ENCODE data around the gene MLLT3.

Gene MLLT3

DNA sequence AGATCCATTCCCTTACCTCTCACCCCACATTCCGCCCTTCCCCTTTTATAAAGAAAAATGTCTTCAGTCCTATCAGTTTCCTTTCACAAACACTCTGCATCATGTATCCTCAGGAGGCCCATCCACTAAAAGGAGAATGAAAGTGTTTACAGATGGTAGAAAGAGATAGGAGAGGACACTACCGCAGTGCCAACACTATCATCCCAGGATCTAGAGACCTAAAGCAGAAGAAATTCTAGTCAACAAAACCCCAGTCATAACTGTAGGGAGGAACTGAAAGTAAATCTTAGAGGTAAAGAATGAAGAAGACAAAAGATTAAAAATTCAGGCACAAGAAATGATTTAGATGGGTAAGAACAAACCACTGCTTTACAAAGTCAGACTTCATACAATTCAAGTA, 114.1 kb downstream of the MLLT3 start:
- DNase-seq: no peak

DNA sequence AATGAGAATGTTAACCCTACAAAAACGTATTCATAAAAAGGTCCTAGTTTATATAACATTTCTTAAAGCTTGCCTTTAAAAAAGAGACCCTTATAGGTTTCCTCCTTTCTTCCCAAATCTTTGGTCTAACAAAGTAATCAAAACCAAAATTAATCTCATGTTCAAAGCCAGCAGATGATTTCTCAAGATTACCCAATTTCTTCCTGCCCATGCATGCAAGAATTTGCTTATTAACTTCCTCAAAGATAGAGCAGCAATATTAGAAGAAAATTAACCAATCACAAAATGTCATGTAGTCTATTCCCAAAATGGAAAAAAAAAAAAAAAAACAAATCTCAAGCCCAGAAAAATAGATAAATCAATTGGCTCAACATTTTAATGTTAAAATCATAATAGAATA, 114.9 kb downstream of the MLLT3 start:
- no peak for DNase-seq

DNA sequence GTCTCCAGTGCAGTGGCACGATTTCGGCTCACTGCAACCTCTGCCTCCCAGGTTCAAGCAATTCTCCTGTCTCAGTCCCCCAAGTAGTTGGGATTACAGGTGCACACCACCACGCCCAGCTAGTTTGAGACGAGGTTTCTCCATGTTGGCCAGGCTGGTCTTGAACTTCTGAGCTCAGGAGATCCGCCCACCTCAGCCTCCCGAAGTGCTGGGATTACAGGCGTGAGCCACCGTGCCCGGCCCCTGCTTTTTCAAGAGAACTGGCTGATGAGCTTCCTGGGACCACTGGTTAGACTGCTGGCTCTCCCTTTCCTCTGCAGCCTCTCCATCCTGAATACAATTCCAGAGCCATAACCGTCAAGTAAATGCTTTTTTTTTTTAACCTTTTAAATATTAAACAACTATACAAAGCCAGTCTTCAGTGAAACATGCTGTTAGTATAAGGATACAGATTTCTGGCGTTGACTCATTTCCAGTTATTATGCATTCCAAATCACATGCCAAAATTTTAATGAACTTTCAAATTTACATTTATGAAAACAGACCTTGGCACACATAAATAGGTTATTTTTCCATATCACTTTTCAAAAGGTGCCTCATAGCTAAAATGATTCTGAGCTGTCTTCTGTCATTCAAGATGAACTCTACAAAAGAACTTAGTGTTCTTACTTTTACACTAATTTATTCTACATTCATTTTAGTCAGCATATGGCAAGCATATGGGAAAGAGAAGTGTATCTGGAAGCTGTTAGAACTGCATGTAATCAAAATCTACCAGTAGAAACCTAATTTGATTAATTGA, 116.0 kb downstream of the MLLT3 start:
- DNase-seq: peak in 1 of 2 experiments; percentile 40

DNA sequence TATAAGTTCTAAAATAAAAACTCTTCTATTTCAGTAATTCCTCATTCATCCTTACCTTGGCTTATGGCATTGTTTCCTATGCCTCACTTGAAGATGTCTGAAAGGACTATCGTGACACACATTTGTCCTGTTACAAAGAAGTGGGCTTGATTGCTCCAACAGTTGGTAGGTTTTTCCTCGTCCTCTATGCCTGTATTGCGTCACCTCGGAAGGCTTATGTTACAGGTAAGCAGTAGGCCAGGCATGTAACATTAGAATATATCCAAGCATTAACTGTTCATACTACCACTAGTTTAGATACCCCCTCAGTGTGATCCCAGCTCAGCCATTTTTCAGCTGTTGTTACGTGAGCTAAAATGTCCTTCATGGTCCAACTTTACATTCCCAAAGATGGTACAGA, 116.7 kb downstream of the MLLT3 start:
- DNase-seq: no peak

DNA sequence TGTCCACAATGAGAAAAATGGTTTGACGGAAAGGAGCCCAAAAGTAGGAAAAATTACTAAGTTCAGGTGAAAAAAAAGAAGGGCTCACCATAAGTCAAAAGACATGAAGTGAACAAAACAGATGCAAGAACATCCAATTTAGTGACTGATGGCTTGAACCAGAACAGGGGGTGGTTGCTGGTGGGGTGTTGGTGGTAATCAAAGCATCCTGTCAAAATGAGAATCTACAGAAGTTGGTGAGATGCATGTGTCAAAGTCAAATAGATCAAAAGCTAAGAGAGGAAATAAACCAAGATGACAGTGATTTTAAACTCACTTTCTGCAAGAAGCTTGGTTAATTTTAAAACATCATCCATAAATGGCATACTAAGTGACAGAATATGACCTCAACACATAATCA, 117.4 kb downstream of the MLLT3 start:
- no peak for DNase-seq

DNA sequence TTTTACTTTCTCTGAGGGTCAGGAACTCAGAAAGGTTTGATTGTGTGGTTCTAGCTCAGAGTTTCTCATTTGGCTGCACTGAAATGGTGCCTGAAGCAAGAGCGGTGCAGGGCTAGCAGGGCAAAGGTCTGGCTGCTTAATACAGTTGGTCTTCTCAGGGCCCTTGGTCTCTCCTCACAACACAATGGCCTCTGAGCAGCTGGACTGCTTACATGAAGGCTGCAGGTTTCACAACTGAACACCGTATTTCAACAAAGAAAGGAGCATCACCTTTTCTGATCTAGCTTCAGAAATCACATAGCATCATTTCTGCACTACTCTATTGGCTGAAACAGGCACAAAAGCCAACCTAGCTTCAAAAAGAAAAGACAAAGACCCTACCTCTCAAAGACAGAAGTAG, 122.2 kb downstream of the MLLT3 start:
- DNase-seq: no peak

DNA sequence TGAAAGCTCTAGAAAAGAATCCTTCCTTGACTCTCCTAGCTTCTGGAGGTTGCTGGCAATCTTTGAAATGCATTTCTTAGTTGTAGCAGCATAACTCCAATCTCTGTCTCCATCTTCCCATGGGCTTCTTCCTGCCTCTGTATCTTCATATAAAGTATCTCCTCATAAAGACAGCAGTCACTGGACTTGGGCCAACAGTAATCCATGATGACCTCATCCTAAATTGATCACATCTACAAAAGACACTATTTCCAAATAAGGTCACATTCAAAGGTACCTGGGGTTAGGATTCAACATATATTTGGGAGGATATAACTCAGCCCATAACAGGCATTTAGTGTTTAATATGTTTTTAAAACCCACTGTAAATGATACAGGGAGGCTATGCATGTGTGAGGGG, 123.3 kb downstream of the MLLT3 start:
- peak in 1 of 2 experiments; percentile 9 for DNase-seq

DNA sequence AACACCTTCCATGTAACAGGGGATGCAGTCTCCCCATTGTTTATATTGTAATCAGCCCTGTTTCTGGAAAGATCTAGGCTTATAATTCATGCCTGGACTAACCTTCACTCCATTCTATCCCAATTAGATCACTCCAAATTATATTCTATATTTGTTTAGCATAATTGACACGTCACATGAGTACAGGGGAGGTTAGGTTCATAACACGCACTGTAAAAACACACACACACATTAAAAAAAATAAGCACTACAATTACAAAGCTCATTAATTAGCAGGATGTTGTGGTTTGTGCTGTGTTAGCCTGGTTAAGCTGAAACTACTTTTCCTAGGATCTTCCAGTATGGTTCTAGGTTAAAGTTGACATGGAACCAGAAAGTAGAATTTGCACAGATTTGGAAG, 126.0 kb downstream of the MLLT3 start:
- DNase-seq: no peak

DNA sequence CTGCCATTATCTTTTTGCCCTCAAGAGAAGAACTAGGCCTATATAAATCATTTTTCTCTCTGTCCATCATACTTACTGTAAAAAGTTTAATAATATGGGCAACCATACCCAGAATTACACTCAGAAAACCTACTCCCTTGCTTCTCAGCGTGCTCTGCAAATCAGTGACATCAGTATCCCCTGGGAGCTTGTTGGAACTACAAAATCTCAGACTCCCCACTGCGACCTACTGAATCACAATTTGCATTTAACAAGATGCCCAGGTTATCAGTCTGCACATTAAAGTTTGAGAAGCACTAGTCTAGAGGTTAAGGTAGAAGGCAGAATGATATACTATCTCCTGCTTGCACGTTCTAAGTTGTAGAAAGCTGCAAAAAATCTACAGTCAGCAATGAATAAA, 127.2 kb downstream of the MLLT3 start:
- DNase-seq: no peak

DNA sequence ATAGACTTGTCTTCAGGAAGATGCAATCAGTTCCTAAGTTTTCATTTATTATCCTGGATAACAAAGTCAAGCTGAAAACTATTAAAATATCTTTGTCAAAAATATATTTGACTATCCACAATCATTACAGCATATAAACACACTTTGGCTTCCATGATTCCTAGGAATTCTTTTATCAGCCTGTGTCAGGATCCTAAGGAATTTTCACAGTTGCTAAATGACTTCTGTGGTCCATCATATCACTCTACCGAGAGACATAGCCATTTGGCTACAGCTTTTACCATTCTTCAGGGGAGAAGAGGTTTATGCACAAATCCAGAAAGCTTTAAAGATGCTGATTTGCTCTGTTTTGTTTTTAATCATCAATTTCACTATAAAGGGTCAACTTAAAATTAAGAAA, 128.3 kb downstream of the MLLT3 start:
- DNase-seq: no peak

DNA sequence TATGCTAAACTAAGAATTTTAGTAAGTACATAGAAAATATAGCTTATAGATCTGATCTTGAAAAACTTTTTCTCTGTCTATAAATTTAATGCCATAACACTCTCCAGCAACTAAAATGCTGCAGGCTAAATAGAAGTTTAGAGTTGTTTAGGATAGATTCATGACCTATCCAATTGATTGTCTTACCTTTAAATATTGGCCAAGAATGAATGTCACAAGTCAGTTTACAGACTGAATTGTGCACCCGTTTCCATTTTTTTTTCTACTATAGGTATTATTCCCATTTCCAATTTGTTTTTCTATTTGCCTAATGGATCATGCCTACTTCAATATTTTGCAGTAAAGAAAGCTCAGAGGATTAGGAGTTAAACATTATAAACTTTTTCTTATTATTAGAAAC, 129.5 kb downstream of the MLLT3 start:
- no peak for DNase-seq

DNA sequence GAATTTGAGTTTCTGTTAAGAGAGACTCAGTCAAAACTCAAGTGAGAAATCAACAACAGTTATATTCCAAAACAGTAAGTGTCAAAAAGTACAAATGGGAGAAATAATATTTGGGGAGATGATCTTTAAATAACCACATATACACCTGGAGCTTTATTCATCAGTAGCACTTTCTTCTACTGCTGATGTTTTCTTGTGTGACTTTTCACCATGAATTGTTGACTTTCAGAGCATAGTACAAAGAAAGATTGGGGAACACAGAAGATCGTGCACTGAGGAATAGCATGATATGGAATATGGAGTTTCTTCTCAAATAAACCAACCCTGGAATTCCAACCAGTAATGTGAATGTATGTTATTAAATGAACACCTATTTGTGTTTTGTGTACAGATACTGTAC, 130.7 kb downstream of the MLLT3 start:
- DNase-seq: no peak

DNA sequence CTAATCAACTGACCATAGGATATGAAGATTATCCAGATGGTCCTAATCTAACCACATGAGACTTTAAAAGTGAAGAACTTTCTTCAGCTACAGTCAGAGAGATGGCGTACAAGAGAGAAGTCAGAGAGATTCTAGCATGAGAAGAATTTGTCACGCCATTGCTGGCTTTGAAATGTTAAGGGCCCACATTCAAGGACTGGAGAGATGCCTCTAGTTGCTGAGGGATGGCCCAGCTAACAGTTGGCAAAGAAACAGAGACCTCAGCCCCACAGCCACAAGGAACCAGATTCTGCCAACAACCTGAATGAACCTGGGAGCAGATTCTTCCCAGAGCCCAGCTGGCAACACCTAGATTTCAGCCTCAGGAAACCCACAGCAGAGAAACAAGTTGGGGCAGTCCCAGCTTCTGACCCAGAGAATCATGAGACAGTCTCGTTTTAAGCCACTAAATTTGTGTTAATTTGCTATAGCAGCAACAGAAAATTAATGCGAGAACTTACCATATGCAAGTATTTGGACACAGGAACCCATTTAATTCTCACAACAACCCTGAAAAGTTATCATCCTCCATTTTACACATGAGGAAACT, 132.0 kb downstream of the MLLT3 start:
- no peak for DNase-seq

DNA sequence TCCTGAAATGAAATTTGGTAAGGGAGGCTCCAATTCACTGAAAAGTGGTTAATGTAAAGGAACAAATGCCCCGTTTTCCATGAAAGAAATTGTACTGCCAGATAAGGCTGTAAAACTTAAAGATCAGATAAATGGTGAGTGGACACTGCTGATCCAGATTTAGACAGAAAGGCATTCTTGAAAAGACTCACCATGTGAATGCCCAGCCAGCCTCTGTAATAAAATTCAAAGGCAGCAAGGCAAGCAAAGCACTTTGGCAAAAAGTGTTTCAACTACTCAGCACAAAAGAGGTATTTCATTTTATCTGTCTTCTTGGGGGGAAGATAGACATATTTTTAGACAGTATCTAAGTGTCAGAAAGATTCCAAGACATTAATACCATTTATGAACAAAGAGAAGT, 133.6 kb downstream of the MLLT3 start:
- no peak for DNase-seq

DNA sequence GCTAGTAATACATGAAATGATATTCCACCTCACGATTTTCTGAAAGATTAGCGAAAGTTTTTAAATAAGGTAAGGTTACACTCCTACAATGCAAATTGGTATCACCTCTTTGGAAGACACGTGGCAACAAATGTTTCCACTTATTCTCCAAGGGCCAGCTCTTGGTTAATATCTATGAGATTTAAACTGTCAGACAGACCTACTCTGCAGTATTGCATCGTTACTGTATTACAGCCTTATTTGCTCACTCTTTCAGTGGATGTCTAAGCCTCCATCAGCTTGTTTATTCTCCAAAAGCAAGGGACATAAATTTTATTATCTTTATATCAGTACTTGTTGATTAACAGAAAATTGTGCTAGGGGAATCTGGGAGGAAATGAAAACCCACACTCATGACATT, 135.7 kb downstream of the MLLT3 start:
- DNase-seq: peak; percentile 15 to 31

DNA sequence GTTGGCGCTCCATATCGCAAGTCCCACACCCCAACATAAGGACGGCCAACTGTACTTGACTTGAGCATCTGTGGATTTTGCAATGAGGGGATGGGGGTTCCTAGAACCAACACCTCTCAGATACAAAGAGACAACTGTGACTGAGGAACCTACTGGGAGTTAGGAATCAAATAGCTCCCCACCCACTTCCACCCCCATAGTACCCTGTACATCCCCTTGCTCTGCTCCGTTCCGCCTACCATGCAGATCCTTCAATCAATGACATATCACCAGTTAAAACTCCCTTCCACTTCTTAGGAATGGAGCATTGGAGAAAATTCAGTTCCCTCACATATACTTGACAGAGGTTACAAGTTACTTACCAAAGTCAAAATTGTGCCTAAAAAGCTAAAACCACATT, 140.9 kb downstream of the MLLT3 start:
- DNase-seq: no peak

DNA sequence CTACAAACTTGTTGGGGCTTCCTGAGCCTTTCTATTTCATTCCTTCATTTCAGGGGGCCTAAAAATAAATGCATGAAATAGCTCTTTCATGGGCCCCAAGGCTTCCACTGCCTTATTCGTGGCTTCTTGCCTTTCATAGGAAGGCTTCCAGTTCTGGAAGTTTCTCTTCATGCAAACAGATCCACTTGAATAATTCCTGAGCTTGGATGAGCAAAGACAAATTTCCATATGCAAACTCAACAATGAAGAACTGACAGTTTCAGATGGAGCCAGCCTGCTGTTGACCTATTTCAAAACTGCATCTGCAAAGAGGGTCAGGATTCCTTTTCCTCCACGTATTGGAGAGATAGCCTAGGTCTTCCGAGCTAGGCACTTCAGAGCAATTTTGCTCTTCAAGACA, 142.1 kb downstream of the MLLT3 start:
- DNase-seq: no peak

DNA sequence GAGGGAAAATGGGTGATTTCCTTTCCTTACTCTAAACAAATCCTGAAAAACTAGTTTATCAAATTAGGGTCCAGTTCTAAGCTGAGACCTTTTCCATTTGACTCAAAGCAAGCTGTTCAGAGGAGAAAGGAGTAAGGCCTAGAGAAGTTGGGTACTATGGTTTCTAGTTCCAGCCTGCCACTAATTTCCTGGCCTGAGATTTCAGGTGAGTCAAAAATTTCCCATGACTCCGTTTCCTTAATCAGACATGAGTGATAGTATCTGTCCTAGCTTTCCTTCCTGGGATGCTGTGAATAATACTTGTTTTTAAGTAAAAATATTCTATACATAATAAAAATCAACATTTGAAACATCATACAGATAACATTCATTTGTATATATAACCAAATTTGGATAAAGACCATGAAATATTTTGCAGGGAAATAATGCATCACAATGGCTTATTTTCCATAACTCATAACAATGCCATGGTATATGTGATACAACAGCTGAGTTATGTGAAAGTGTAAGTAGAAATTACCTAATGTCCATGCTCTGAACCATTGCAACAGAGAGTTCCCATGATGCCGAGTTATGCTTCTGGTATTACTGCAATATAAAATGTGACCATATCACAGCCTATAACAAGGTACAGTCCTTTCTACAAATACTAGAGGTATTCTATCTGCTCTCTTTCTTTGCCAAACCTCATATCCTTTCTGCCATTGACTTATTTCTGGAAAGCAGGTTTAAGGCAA, 142.7 kb downstream of the MLLT3 start:
- DNase-seq: no peak

DNA sequence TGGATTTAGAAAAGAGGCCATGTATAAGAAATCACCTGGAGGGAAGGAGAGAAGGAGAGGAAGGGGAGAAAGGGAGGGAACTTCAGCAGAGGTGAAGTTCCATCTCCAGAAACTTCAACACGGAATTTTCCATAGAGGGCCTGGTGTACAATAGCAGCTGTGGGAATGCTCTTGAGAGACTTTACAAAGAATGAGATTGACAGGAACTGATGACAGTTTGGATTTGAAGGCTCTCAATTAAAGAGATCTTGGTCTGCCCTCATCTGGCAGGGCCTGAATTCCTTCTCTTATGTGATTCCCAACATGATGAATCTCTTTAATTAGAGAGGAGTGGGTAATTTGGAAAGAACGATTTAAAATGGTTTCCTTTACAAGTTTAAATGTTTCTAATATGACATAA, 143.5 kb downstream of the MLLT3 start:
- peak; percentile 29 to 51 for DNase-seq

DNA sequence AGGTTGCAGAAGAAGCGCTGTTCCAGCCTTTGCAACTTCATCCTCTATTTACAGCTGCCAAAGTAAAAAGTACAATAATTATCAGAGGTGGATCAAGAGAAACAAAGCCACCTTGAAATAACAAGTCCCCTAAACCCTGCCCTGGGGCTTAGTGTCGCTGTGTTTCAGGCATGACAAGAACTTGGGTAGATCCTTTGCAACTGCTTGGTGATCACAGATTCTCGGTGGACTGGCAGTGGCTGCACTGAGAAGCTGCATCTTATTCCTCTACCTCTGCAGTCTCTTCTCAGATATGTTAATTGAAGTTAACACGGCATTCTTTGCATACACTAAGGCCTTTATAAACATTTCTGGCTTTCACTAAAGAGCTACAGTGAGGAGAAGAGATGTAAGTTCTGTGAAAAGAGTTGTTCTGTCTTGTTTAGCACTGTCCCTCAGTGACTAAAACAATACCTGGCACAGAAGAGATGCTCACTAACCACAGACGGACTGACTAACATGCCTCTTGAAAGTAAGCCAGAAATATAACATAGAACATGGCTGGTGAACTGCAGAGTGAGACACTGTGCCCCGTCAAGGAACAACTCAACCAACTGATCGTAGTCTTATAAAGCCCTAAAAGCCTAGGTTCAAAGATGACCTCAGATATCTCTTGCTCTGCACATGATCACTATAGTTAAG, 144.2 kb downstream of the MLLT3 start:
- DNase-seq: peak in 1 of 2 experiments; percentile 12

DNA sequence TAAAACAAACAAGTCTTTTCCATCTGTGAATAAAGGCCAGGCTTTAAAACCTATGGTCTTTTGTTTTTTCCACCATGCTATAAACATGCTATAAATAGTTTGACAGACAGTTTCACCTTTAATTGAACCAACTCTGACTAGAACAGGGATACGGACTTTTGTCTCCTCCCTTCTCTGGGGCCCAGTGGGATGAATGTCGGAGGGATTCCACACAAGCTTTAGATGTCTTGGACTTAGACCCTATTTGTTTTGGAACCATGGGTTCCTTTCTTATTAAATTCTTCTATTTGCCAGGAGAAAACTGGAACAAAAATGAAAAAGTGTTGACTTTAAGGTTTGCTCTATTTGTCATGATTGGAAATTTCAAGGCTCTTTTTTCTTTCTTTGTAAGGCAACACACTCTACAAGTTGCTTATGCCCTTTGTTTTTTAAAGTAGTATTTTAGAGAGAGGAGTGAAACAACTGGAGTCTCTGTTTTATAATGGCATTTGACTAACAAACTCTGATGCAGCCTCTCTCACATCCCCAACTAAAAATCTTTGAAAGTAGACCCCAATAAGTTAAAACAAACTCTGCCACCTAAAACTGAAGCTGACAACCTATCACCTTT, 145.3 kb downstream of the MLLT3 start:
- peak in 1 of 2 experiments; percentile 30 for DNase-seq

DNA sequence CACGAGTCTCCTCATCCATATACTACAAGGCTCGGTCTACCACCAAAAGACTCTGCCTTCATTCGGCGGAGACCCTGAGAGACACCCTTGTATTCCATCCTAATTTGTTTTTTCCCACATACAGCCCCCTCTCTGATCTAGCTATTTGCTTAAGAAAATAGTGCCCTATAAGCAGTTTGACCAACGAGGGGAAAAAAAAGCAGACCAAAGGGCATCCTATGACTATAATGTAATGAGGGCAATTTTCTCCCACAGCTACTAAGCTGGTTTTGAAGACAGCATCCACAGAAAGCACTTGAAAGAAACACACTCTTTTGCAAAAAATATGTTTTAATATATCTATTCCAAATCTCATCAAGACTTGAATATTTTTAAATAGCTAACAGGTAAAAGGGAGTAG, 147.8 kb downstream of the MLLT3 start:
- no peak for DNase-seq

DNA sequence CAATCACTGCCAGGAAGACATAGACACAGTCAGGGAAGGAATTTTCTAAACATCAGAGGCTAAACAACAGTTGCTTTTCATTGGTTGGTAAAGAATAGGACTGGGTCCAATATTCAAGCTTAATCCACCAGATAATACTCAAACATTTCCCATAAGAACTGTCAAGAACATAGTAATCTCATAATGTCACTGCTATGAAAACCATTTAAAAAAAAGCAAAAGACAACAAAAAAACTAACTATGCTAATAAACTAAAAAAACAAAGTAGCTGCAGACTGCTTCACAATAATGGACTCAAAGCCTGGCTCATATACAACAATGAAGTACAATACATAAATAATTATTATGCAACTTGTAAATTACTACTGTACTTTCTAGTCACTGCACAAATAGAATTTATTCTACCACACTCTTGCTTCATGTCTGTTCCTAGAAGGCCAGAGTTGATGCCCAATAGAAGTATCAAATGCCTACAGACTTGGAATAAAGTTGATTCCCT, 148.7 kb downstream of the MLLT3 start:
- DNase-seq: no peak
